HEK293T (cell line): ENCODE measurements around the gene CD37.

Experiments
- ARNT ChIP-seq: fragments of 450-650 bp; IDR thresholded peaks from 2 replicates; pipeline ENCODE4 v1.6.1; 2017; ENCODE audit warnings: mild to moderate bottlenecking
- BHLHE40 ChIP-seq: fragments of 450-650 bp; IDR thresholded peaks from 2 replicates; pipeline ENCODE4 v1.6.1; 2016; ENCODE audit warnings: mild to moderate bottlenecking, moderate library complexity, borderline replicate concordance
- FOXA1 ChIP-seq: fragments of 450-650 bp; IDR thresholded peaks from 2 replicates; pipeline ENCODE4 v1.6.1; 2016; ENCODE audit warnings: mild to moderate bottlenecking
- FOXK2 ChIP-seq: fragments of 450-650 bp; IDR thresholded peaks from 2 replicates; pipeline ENCODE4 v1.6.1; 2016; ENCODE audit warnings: mild to moderate bottlenecking
- FOXM1 ChIP-seq: fragments of 450-650 bp; IDR thresholded peaks from 2 replicates; pipeline ENCODE4 v1.6.1; 2017; ENCODE audit warnings: mild to moderate bottlenecking, borderline replicate concordance
- NFRKB ChIP-seq: fragments of 450-650 bp; IDR thresholded peaks from 2 replicates; pipeline ENCODE4 v1.6.1; 2016; ENCODE audit warnings: mild to moderate bottlenecking, moderate library complexity
- PKNOX1 ChIP-seq: fragments of 450-650 bp; IDR thresholded peaks from 2 replicates; pipeline ENCODE4 v1.6.1; 2016
- SP1 ChIP-seq: fragments of 450-650 bp; IDR thresholded peaks from 2 replicates; pipeline ENCODE4 v1.6.1; 2017
- SUZ12 ChIP-seq: fragments of 450-650 bp; IDR thresholded peaks from 2 replicates; pipeline ENCODE4 v1.6.1; 2016; ENCODE audit warnings: mild to moderate bottlenecking

GRCh38 chr19:49362929-49363267, 27.7 kb downstream of the CD37 start:
- TF ChIP-seq PKNOX1 (no peak), BHLHE40 (no peak), SP1 (no peak), ARNT (no peak), SUZ12 (no peak), FOXK2 (no peak), NFRKB (no peak), FOXM1 (no peak), FOXA1 (no peak)
